ENCODE results near the gene MYPN.

DNA sequence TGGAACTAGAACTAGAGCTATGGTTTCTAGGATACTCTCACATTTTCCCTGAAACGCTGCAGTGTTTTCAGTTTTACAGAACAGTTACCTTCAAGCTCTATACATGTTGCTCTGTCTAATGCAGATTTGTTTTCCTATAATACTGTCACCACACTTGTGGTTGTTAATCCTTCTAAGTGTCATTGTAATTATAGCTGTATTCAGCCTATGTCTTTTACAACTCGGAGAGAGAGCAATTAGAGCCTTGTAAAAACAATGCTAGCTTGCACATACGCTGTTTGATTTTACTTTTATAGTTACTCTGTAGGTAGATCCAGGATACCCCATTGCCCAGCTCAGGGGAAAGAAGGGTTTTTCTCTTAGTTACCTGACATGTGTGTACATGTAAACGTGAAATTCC is 67.5 kb downstream of the MYPN start:
- no peak for TF ChIP-seq EZH2 (IDR thresholded peaks at IDR 0.05; ENCODE audit: borderline replicate concordance)
- TF ChIP-seq CTCF (IDR thresholded peaks at IDR 0.05; ENCODE audit: poor library complexity) = no peak
- no peak for TF ChIP-seq EZH2phosphoT487 (IDR thresholded peaks at IDR 0.05; ENCODE audit: low read depth, severe bottlenecking, unreplicated experiment)

Measured in hepatocyte (in vitro differentiated cells).